Smooth muscle cell (in vitro differentiated cells): ENCODE data around the gene ELL2. TPM values are rescaled to one million over a fixed set of nuclear protein-coding genes. Genes with fewer than 3 reads are reported as not detected.

Source experiments
- DNase-seq: peaks from one replicate; lab custom pipeline; 2025; ENCODE audit not compliant: unreplicated experiment; lab: John Stamatoyannopoulos, UW
- H2AFZ ChIP-seq: fragments of 200-600 bp; sonication (generic); 2 replicates; pipeline ENCODE4 v1.6.0; 2016; ENCODE audit warnings: antibody characterized with exemption, low read depth, mild to moderate bottlenecking
- H3F3A ChIP-seq: fragments of 200-600 bp; sonication (generic); 2 replicates; pipeline ENCODE4 v1.6.0; 2017; ENCODE audit warnings: antibody characterized with exemption, low read depth
- H3K27ac ChIP-seq: fragments of 200-600 bp; sonication (generic); 2 replicates; pipeline ENCODE4 v1.5.1; 2016; ENCODE audit warnings: low read depth, mild to moderate bottlenecking
- H3K27me3 ChIP-seq: fragments of 200-600 bp; sonication (generic); 2 replicates; pipeline ENCODE4 v1.6.1; 2016; ENCODE audit warnings: low read depth, mild to moderate bottlenecking
- H3K36me3 ChIP-seq: fragments of 200-600 bp; sonication (generic); 2 replicates; pipeline ENCODE4 v1.5.1; 2016; ENCODE audit warnings: low read depth
- H3K4me1 ChIP-seq: fragments of 200-600 bp; sonication (generic); 2 replicates; pipeline ENCODE4 v1.5.1; 2016; ENCODE audit warnings: low read depth
- H3K4me2 ChIP-seq: fragments of 200-600 bp; sonication (generic); 2 replicates; pipeline ENCODE4 v1.6.0; 2016; ENCODE audit warnings: mild to moderate bottlenecking
- H3K4me3 ChIP-seq: fragments of 200-600 bp; sonication (generic); 2 replicates; pipeline ENCODE4 v1.5.1; 2016; ENCODE audit warnings: mild to moderate bottlenecking
- H3K79me2 ChIP-seq: fragments of 200-600 bp; sonication (generic); 2 replicates; pipeline ENCODE4 v1.6.0; 2016; ENCODE audit warnings: low read depth, mild to moderate bottlenecking
- H3K9ac ChIP-seq: fragments of 200-600 bp; sonication (generic); 2 replicates; pipeline ENCODE4 v1.6.0; 2016; ENCODE audit warnings: low read depth
- H3K9me3 ChIP-seq: fragments of 200-600 bp; sonication (generic); replicated peaks from 2 replicates; pipeline ENCODE4 v1.5.1; 2016; ENCODE audit warnings: low read depth
- H4K20me1 ChIP-seq: fragments of 200-600 bp; sonication (generic); 2 replicates; pipeline ENCODE4 v1.6.0; 2016; ENCODE audit warnings: low read depth
- CTCF ChIP-seq: fragments of 200-600 bp; sonication (generic); IDR thresholded peaks from 2 replicates; pipeline ENCODE4 v1.5.1; 2017; ENCODE audit warnings: borderline replicate concordance, mild to moderate bottlenecking, antibody characterized with exemption; ENCODE audit not compliant: insufficient read depth, poor library complexity, severe bottlenecking
- WGBS: methylation state at CpG from one replicate; pipeline ENCODE4 v1.1.7; 2016; ENCODE audit warnings: low lambda C conversion rate; 5-methylcytosine and 5-hydroxymethylcytosine counted together
- polyA plus RNA-seq: library from polyadenylated mRNA; unstranded; fragments of >200 nt; fragmentation: Nextera tagmentation; extraction: Ambion mirVana; gene quantifications from 2 replicates; pipeline ENCODE4 v1.2.1, GENCODE V29; 2016
- total RNA-seq: library from RNA; depleted of rRNA; stranded (reverse); fragments of >200 nt; gene quantifications from 2 replicates; pipeline ENCODE4 v1.2.3, GENCODE V29; 2014

ELL2 gene
- total and polyA plus RNA-seq, 2 experiments from 2014 or later: 14.4 to 49.9 TPM

DNA sequence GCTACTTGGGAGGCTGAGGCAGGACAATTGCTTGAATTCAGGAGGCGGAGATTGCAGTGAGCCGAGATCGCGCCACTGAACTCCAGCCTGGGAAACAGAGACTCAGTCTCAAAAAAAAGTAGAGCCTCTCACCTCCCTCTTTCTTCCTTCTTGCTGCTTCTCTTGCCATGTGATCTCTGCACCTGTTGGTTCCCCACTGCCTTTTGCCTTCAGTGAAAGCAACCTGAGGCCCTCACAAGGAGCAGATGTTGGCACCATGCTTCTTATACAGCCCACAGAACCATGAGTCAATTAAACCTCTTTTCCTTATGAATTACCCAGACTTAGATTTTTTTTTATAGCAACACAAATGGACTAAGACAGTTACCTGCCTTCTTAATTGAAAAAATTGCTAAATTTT, 93.5 kb downstream of the ELL2 start:
- Histone ChIP-seq H2AFZ (no peak overlapping the region), H4K20me1 (no peaks in the 10 kb centered on the region), H3K4me2 (no peak overlapping the region), H3K27ac (no peak overlapping the region), H3K9ac (no peak overlapping the region), H3K4me1 (peaks cover 5% of the 10 kb centered on the region), H3K4me3 (no peak overlapping the region), H3K9me3 (no peaks in the 10 kb centered on the region), H3K79me2 (no peaks in the 10 kb centered on the region), H3K27me3 (no peaks in the 10 kb centered on the region), H3K36me3 (no peaks in the 10 kb centered on the region), H3F3A (no peaks in the 10 kb centered on the region)
- WGBS: 99% methylated on average over 4 of the region's 4 CpGs
- TF ChIP-seq CTCF: no peak
- DNase-seq: no peak

GRCh38 chr5:95866435-95867040, 95.1 kb downstream of the ELL2 start:
- no peaks in the 10 kb centered on the region for H3K27me3 ChIP-seq
- no peaks in the 10 kb centered on the region for H4K20me1 ChIP-seq
- peaks cover 12% of the 10 kb centered on the region for H3K4me1 ChIP-seq
- no peak for DNase-seq
- no peak overlapping the region for H3K4me3 ChIP-seq
- no peaks in the 10 kb centered on the region for H3K36me3 ChIP-seq
- no peak overlapping the region for H2AFZ ChIP-seq
- H3K27ac ChIP-seq: peak overlapping the region; percentile 29
- 89% methylated on average over 1 of the region's 1 CpG for WGBS
- no peaks in the 10 kb centered on the region for H3K79me2 ChIP-seq
- no peaks in the 10 kb centered on the region for H3K9me3 ChIP-seq
- TF ChIP-seq CTCF: no peak
- no peaks in the 10 kb centered on the region for H3F3A ChIP-seq
- no peak overlapping the region for H3K9ac ChIP-seq
- no peak overlapping the region for H3K4me2 ChIP-seq

GRCh38 chr5:95864944-95865504, 96.6 kb downstream of the ELL2 start:
- Histone ChIP-seq H3K4me3 (no peak overlapping the region), H3F3A (peaks cover 6% of the 10 kb centered on the region), H4K20me1 (no peaks in the 10 kb centered on the region), H3K9me3 (no peaks in the 10 kb centered on the region), H3K27me3 (no peaks in the 10 kb centered on the region), H3K9ac (no peak overlapping the region), H3K4me2 (no peak overlapping the region), H3K79me2 (no peaks in the 10 kb centered on the region), H2AFZ (no peak overlapping the region), H3K27ac (peak overlapping the region; percentile 42), H3K36me3 (no peaks in the 10 kb centered on the region), H3K4me1 (peaks cover 22% of the 10 kb centered on the region)
- no peak for TF ChIP-seq CTCF
- 64% methylated on average over 6 of the region's 6 CpGs for WGBS
- no peak for DNase-seq

DNA sequence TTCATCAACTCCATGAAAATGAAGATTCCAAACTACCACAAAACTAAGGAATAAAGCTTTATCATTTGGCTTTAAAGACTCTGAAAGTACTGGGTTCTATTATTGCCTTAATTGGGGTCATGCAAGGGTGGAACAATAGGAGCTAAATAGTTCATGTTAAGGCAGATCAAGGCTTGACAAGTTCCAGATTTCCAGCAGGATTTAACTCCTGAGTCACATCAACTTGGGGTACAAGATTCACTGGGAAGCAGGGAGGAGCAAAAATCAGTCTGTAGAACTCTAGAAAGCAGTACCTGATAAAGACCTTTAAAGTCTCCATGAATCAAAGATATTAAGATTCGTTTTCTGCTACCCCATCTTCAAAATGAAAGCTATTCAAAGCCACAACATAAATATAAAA, 97.2 kb downstream of the ELL2 start:
- peak overlapping the region; percentile 42 for H3K27ac ChIP-seq
- H3K27me3 ChIP-seq: no peaks in the 10 kb centered on the region
- H3K9me3 ChIP-seq: no peaks in the 10 kb centered on the region
- no peak for DNase-seq
- peaks cover 28% of the 10 kb centered on the region for H3K4me1 ChIP-seq
- H3K4me3 ChIP-seq: no peak overlapping the region
- no peaks in the 10 kb centered on the region for H4K20me1 ChIP-seq
- no peak overlapping the region for H2AFZ ChIP-seq
- TF ChIP-seq CTCF: no peak
- no peaks in the 10 kb centered on the region for H3K36me3 ChIP-seq
- no peaks in the 10 kb centered on the region for H3K79me2 ChIP-seq
- 100% methylated on average over 1 of the region's 1 CpG for WGBS
- H3K9ac ChIP-seq: no peak overlapping the region
- no peak overlapping the region for H3K4me2 ChIP-seq
- peaks cover 6% of the 10 kb centered on the region for H3F3A ChIP-seq
